ENCODE results near the gene CEP104. TPM values are rescaled to one million over a fixed set of nuclear protein-coding genes. Genes with fewer than 3 reads are reported as not detected.

Gene CEP104
- total and polyA plus RNA-seq, 2 donors (not counting 1 experiment from before 2014, with no cell fraction given) = 27.7 to 71.8 TPM

GRCh38 chr1:3796215-3797061 is 60.6 kb downstream of the CEP104 start, which contains the start of gene LRRC47:
Gene LRRC47 (minus strand): TSS chr1:3796498. CDS start chr1:3796476, 22 bp downstream.
- Histone ChIP-seq H3K9me3 (ENCODE audit: control extremely low read depth in 1 of 3, control insufficient read depth in 2 of 3, insufficient read depth in 1 of 3, low read length in 2 of 3) (no peaks in the 10 kb centered on the region), H3K9ac (ENCODE audit: low read length) (peak within 1 kb of the TSS; percentile 83), H3K27me3 (replicated peaks in 1 of 4; ENCODE audit: control extremely low read depth in 1 of 4, control insufficient read depth in 3 of 4, insufficient read depth in 4 of 4, low read length in 3 of 4) (peaks cover 0 to 10% (median 0%) of the 10 kb centered on the region in 4 experiments), H3K4me3 (ENCODE audit: control extremely low read depth in 1 of 5, extremely low read depth in 1 of 5, insufficient read depth in 1 of 5, low read depth in 2 of 5, low read length in 4 of 5) (peak within 1 kb of the TSS; percentile 50 to 91 (median 79)), H3K79me2 (ENCODE audit: control insufficient read depth, insufficient read depth, low read length) (peaks cover 45% of the 10 kb centered on the region), H2AFZ (ENCODE audit: insufficient read depth, low read depth, low read length, poor library complexity, severe bottlenecking) (peak within 1 kb of the TSS; percentile 100), H4K20me1 (ENCODE audit: control insufficient read depth, insufficient read depth, low read length, poor library complexity, severe bottlenecking) (peaks cover 42% of the 10 kb centered on the region), H3K4me1 (ENCODE audit: control insufficient read depth in 2 of 2, insufficient read depth in 2 of 2, low read length in 2 of 2) (peaks cover 15 to 31% of the 10 kb centered on the region in 2 donors), H3K4me2 (replicated peaks; ENCODE audit: low read depth, low read length, poor library complexity, severe bottlenecking) (peak within 1 kb of the TSS; percentile 98), H3K27ac (ENCODE audit: low read length in 2 of 2) (peak within 1 kb of the TSS; percentile 58 to 68), H3K36me3 (replicated peaks in 1 of 2; ENCODE audit: control extremely low read depth in 1 of 2, control insufficient read depth in 1 of 2, extremely low read depth in 1 of 2, insufficient read depth in 2 of 2, low read length in 1 of 2) (peaks cover 0 to 14% of the 10 kb centered on the region in 2 experiments)
- Mint-ChIP-seq H3K27ac (peak within 1 kb of the TSS; percentile 94), H3K27me3 (peaks cover 10% of the 10 kb centered on the region), H3K4me3 (peak within 1 kb of the TSS; percentile 97), H3K9me3 (ENCODE audit: insufficient read depth) (no peaks in the 10 kb centered on the region), H3K4me1 (peaks cover 38% of the 10 kb centered on the region)
- DNase-seq (peak; percentile 92), ATAC-seq (ENCODE audit: low read depth) (peak; percentile 99)
- no peak for TF ChIP-seq CTCF (IDR thresholded peaks at IDR 0.05)
- TF ChIP-seq EZH2 (IDR thresholded peaks at IDR 0.05; ENCODE audit: borderline replicate concordance, insufficient read depth, low read depth, low read length, poor library complexity, severe bottlenecking) = no peak
- POLR2A ChIA-PET = interaction anchor here (0.7 to 1.1 kb wide), 2 partner anchors 23 to 104 kb away, joined by 5 to 11 read pairs; partner anchors contain the start of gene C1orf174
- CTCF ChIA-PET = interaction anchor here (0.7 to 3.5 kb wide), 2 partner anchors 21 to 143 kb away, joined by 3 to 14 read pairs; no protein-coding TSS in a partner anchor
- intact Hi-C loops (cut with micrococcal nuclease) = loop anchor here (1.0 kb wide), 5 partner anchors 24 to 172 kb away; partner anchors contain the start of genes C1orf174, CEP104, DFFB and SMIM1
- WGBS (ENCODE audit: insufficient coverage) = 5% methylated on average over 59 of the region's 60 CpGs
